Osteoblast (primary cell): Measurements from ENCODE around the gene ULK2. TPM values are rescaled to one million over a fixed set of nuclear protein-coding genes. Genes with fewer than 3 reads are reported as not detected.
A peak's percentile ranks its signal among the peaks of the same experiment; 100 is the strongest.

ENCODE experiments used
- DNase-seq: peaks from one replicate; pipeline ENCODE4 v3.0.0; 2011; ENCODE audit warnings: low spot score, mixed read lengths; ENCODE audit not compliant: insufficient read length; ENCODE audit errors: missing footprints
- H2AFZ ChIP-seq: 2 replicates; pipeline ENCODE4 v1.6.0; 2011; ENCODE audit warnings: mild to moderate bottlenecking, low read length
- H3K27ac ChIP-seq: 2 replicates; pipeline ENCODE4 v1.5.1; 2011; ENCODE audit warnings: mild to moderate bottlenecking, low read depth, low read length, moderate library complexity
- H3K27me3 ChIP-seq: 2 replicates; pipeline ENCODE4 v1.6.0; 2012; ENCODE audit warnings: mild to moderate bottlenecking, control low read depth, inconsistent platforms, low read length, moderate library complexity; ENCODE audit not compliant: insufficient read depth
- H3K36me3 ChIP-seq: 2 replicates; pipeline ENCODE4 v1.5.1; 2011; ENCODE audit warnings: mild to moderate bottlenecking, low read length, control low read depth, moderate library complexity; ENCODE audit not compliant: insufficient read depth
- H3K4me1 ChIP-seq: 2 replicates; pipeline ENCODE4 v1.5.1; 2011; ENCODE audit warnings: mild to moderate bottlenecking, low read length, control low read depth, moderate library complexity; ENCODE audit not compliant: insufficient read depth
- H3K4me2 ChIP-seq: 2 replicates; pipeline ENCODE4 v1.6.0; 2011; ENCODE audit warnings: mild to moderate bottlenecking, low read length; ENCODE audit not compliant: insufficient read depth
- H3K4me3 ChIP-seq: fragments of 200-600 bp; sonication (generic); 3 replicates; pipeline ENCODE4 v1.5.1; 2012; ENCODE audit warnings: mild to moderate bottlenecking, low read length, inconsistent platforms; ENCODE audit not compliant: insufficient read depth
- H3K79me2 ChIP-seq: 2 replicates; pipeline ENCODE4 v1.6.0; 2012; ENCODE audit warnings: mild to moderate bottlenecking, low read length, control low read depth, inconsistent platforms; ENCODE audit not compliant: insufficient read depth
- H3K9me3 ChIP-seq: 2 replicates; pipeline ENCODE4 v1.5.1; 2011; ENCODE audit warnings: low read depth, low read length, control low read depth
- H4K20me1 ChIP-seq: 2 replicates; pipeline ENCODE4 v1.6.0; 2012; ENCODE audit warnings: mild to moderate bottlenecking, low read length, control low read depth; ENCODE audit not compliant: insufficient read depth
- total RNA-seq: library from RNA; depleted of rRNA; stranded (reverse); fragments of >200 nt; gene quantifications from 2 replicates; pipeline ENCODE4 v1.2.3, GENCODE V29; 2012
- TF ChIP-seq, protein P1 (sequence below): IDR thresholded peaks from 2 replicates; pipeline ENCODE4 v1.5.1; 2011; ENCODE audit warnings: mild to moderate bottlenecking, low read depth, low read length, moderate library complexity; ENCODE audit errors: extremely low read depth

The ULK2 gene
- total RNA-seq, 1 donor = 27.5 TPM

DNA sequence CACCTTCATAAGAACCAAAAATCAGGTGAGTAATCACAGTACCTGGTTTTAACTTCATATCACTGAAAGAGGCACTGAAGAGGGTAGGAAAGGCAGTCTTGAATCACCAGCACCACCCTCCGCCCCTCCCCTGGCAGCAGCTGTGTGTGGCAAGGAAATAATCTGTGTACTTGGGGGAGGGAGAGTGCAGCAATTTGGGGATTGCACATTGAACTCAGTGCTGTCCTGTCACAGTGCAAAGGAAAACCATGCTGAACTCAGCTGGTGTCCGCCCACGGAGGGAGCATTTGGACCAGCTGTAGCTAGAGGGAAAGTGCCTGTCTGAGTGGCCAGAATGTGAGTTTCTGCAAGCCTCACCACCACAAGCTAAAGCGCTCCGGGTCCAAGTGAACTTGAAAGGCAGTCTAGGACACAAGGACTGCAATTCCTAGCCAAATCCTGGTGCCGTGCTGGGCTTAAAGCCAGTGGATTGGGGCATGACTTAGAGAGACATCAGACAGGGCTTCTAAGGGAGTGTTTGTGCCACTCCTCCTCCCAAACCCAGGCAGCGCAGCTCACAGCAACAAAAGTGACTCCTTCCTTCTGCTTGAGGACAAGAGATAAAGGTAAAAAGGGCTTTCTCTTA, 79.9 kb downstream of the ULK2 start:
- H3K36me3 ChIP-seq = peaks cover 3% of the 10 kb centered on the region
- TF ChIP-seq, protein P1, sequence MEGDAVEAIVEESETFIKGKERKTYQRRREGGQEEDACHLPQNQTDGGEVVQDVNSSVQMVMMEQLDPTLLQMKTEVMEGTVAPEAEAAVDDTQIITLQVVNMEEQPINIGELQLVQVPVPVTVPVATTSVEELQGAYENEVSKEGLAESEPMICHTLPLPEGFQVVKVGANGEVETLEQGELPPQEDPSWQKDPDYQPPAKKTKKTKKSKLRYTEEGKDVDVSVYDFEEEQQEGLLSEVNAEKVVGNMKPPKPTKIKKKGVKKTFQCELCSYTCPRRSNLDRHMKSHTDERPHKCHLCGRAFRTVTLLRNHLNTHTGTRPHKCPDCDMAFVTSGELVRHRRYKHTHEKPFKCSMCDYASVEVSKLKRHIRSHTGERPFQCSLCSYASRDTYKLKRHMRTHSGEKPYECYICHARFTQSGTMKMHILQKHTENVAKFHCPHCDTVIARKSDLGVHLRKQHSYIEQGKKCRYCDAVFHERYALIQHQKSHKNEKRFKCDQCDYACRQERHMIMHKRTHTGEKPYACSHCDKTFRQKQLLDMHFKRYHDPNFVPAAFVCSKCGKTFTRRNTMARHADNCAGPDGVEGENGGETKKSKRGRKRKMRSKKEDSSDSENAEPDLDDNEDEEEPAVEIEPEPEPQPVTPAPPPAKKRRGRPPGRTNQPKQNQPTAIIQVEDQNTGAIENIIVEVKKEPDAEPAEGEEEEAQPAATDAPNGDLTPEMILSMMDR = no peak
- no peak overlapping the region for H3K4me2 ChIP-seq
- peaks cover 2% of the 10 kb centered on the region for H3K4me1 ChIP-seq
- H3K4me3 ChIP-seq = no peak overlapping the region
- no peak overlapping the region for H3K27ac ChIP-seq
- H3K79me2 ChIP-seq = no peaks in the 10 kb centered on the region
- H3K27me3 ChIP-seq = no peaks in the 10 kb centered on the region
- H3K9me3 ChIP-seq = no peaks in the 10 kb centered on the region
- H2AFZ ChIP-seq = no peak overlapping the region
- DNase-seq = no peak
- H4K20me1 ChIP-seq = no peaks in the 10 kb centered on the region

- Histone ChIP-seq H3K4me1 (peaks cover 2% of the 10 kb centered on the region), H3K4me2 (no peak overlapping the region), H3K27ac (no peak overlapping the region), H3K36me3 (peaks cover 3% of the 10 kb centered on the region), H3K27me3 (no peaks in the 10 kb centered on the region), H3K79me2 (no peaks in the 10 kb centered on the region), H2AFZ (no peak overlapping the region), H3K4me3 (no peak overlapping the region), H4K20me1 (no peaks in the 10 kb centered on the region), H3K9me3 (no peaks in the 10 kb centered on the region)
- no peak for DNase-seq
- TF ChIP-seq, protein P1 = peak; percentile 17
Observed at GRCh38 chr17:19785854-19786253, 81.9 kb downstream of the ULK2 start.

DNA sequence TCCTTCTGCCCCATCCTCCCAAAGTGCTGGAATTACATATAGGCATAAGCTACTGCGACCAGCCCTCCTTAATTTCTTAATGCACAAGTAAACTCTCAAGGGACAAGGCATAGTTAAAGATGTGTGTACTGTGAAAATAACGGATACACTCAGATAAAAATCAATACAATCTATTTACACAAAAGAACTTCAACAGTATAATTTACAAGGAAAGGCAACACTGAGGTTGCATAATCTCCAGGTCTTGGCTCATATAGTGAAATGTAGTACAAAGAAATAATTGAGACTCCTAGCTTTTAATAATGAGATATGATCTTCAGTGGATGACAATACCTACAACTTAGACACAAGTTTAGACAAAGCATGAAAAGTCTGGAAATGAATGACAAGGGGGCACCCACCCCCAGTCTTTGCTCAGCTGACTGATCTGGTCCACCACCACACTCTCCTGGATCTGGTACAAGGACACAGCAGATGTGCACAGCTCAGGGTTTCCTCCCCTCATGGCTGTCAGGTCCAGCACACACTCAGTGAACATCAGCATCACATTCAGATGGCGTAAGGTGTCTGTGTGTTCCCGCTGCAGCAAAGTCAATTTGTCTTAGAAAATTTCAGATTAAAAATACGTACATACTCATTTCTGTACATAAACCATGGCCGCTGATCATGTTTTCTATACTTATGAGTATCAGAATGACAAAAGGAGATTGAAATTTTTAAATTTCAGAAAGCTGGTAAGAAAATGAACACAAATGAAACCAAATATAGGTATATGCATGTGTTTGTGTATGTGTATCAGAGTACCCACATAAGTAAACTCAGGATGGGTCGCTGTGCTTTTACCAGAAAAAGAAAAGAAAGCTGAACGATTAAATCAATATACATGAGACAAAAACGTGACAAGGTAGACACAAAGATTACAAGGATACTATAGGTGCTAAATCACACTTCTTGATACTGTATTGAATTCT, 86.0 kb downstream of the ULK2 start:
- Histone ChIP-seq H3K4me3 (no peak overlapping the region), H4K20me1 (no peaks in the 10 kb centered on the region)

More for the DNA sequence above, 86.0 kb downstream of the ULK2 start:
- DNase-seq = no peak
- Histone ChIP-seq H3K4me1 (peaks cover 2% of the 10 kb centered on the region), H2AFZ (no peak overlapping the region), H3K36me3 (peaks cover 16% of the 10 kb centered on the region), H3K4me2 (no peak overlapping the region), H3K79me2 (no peaks in the 10 kb centered on the region), H3K27me3 (no peaks in the 10 kb centered on the region), H3K9me3 (no peaks in the 10 kb centered on the region), H3K27ac (no peak overlapping the region)
- TF ChIP-seq, protein P1 = no peak
